Mammary epithelial cell (primary cell): ENCODE measurements around the gene CHAC1.

ENCODE experiments used
- CTCF ChIP-seq, 2 donors: IDR thresholded peaks in 1 of 2; conservative IDR thresholded peaks in 1 of 2; 2 replicates each; pipeline ENCODE4 v1.5.1; 2011 to 2012; ENCODE audit warnings: inconsistent platforms in 2 of 2, low read length in 2 of 2, mild to moderate bottlenecking in 2 of 2, control low read depth in 1 of 2, low read depth in 1 of 2; ENCODE audit not compliant: insufficient read depth in 1 of 2; ENCODE audit errors: extremely low read depth in 1 of 2
- EZH2 ChIP-seq: IDR thresholded peaks from 2 replicates; pipeline ENCODE4 v1.6.1; 2012; ENCODE audit warnings: low read length, inconsistent platforms, borderline replicate concordance

GRCh38 chr15:40992825-40993224, 39.6 kb downstream of the CHAC1 start:
- no peak for TF ChIP-seq CTCF (conservative IDR thresholded peaks at IDR 0.05 in 1 of 2, IDR thresholded peaks at IDR 0.05 in 1 of 2; ENCODE audit: extremely low read depth in 1 of 2, insufficient read depth in 1 of 2, low read depth in 1 of 2, low read length in 2 of 2)
- no peak for TF ChIP-seq EZH2
